ENCODE results near the gene ANKMY2.
A peak's percentile ranks its signal among the peaks of the same experiment; 100 is the strongest.

DNA sequence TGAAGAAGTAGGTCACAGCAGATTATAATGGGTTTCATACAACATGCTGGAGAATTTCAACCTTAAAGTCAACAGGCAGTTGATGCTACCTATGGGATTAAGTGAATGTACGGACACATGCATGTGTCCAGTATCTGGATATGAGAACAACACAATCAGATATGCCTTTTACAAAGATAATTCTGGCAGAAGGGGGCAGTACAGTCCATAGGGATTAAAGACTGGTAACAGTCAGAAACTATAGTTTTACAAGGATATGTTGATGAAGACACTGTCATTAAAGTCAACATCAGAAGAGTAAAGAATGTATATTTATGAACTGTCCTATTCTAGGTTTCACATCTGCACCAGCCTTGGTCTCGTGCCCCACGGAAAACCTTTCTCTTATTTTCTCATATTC, 41.5 kb downstream of the ANKMY2 start:
- TF ChIP-seq CTCF (conservative IDR thresholded peaks at IDR 0.05) (peak; percentile 36; the same call in 1 of the 2 replicates), EZH2 (IDR thresholded peaks at IDR 0.05; ENCODE audit: low read depth) (no peak)
